HL-60 (cell line): ENCODE results near the gene ALOX15.

Source experiments
- DNase-seq, 2 experiments: peaks; one replicate each; pipeline ENCODE4 v3.0.0-alpha.2; 2010 to 2020; ENCODE audit warnings: low read depth in 1 of 2, low spot score in 1 of 2
- H3K27ac ChIP-seq: fragments of 250-450 bp; sonication (Bioruptor Pico); replicated peaks from 2 replicates; pipeline ENCODE4 v1.5.1; 2020; ENCODE audit warnings: mild to moderate bottlenecking, moderate library complexity
- H3K27me3 ChIP-seq: fragments of 250-450 bp; sonication (Bioruptor Pico); 2 replicates; pipeline ENCODE4 v1.5.1; 2021; ENCODE audit warnings: mild to moderate bottlenecking, moderate library complexity; ENCODE audit not compliant: insufficient read depth, poor library complexity, severe bottlenecking
- H3K4me3 ChIP-seq: replicated peaks from 2 replicates; pipeline ENCODE4 v1.5.1; 2011; ENCODE audit warnings: mild to moderate bottlenecking, control low read depth, low read length; ENCODE audit not compliant: insufficient read depth
- GABPA ChIP-seq: IDR thresholded peaks from 2 replicates; pipeline ENCODE4 v1.6.1; 2012; ENCODE audit warnings: low read depth
- POLR2AphosphoS5 ChIP-seq: IDR thresholded peaks from 2 replicates; pipeline ENCODE4 v1.6.1; 2012; ENCODE audit warnings: low read depth
- SPI1 ChIP-seq: IDR thresholded peaks from 2 replicates; pipeline ENCODE4 v1.6.1; 2012; ENCODE audit warnings: low read depth, mild to moderate bottlenecking, borderline replicate concordance
- TF ChIP-seq, protein P1 (sequence below): IDR thresholded peaks from 2 replicates; pipeline ENCODE4 v1.6.1; 2012; ENCODE audit warnings: low read depth; ENCODE audit not compliant: insufficient replicate concordance
- TF ChIP-seq, protein P2 (sequence below): IDR thresholded peaks from one replicate; pipeline ENCODE4 v1.5.1; 2011; ENCODE audit warnings: low read length, control low read depth, inconsistent platforms; ENCODE audit not compliant: insufficient read depth

The ALOX15 gene

DNA sequence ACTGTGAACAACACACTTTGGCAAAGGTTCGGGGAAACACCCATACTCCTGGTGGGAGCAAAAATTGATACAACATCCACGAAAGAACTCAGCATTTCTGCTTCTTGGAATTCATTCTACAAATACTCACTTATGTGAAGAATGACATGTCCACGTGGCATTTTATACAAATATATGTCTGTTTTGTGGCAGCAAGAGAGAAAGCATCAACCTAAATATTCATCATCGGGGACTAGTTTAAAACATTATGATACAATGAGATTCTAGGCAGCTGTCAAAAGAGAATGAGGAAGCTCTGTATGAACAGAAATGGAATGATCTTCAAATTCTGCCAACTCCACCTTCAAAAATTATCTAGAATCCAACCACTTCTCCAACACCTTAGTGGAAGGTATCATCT lies 25.7 kb upstream of the ALOX15 start:
- TF ChIP-seq, protein P1, sequence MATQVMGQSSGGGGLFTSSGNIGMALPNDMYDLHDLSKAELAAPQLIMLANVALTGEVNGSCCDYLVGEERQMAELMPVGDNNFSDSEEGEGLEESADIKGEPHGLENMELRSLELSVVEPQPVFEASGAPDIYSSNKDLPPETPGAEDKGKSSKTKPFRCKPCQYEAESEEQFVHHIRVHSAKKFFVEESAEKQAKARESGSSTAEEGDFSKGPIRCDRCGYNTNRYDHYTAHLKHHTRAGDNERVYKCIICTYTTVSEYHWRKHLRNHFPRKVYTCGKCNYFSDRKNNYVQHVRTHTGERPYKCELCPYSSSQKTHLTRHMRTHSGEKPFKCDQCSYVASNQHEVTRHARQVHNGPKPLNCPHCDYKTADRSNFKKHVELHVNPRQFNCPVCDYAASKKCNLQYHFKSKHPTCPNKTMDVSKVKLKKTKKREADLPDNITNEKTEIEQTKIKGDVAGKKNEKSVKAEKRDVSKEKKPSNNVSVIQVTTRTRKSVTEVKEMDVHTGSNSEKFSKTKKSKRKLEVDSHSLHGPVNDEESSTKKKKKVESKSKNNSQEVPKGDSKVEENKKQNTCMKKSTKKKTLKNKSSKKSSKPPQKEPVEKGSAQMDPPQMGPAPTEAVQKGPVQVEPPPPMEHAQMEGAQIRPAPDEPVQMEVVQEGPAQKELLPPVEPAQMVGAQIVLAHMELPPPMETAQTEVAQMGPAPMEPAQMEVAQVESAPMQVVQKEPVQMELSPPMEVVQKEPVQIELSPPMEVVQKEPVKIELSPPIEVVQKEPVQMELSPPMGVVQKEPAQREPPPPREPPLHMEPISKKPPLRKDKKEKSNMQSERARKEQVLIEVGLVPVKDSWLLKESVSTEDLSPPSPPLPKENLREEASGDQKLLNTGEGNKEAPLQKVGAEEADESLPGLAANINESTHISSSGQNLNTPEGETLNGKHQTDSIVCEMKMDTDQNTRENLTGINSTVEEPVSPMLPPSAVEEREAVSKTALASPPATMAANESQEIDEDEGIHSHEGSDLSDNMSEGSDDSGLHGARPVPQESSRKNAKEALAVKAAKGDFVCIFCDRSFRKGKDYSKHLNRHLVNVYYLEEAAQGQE: no peak
- TF ChIP-seq POLR2AphosphoS5: no peak
- TF ChIP-seq GABPA: no peak
- H3K4me3 ChIP-seq: no peak overlapping the region
- DNase-seq: no peak
- no peaks in the 10 kb centered on the region for H3K27me3 ChIP-seq
- H3K27ac ChIP-seq: no peak overlapping the region

DNA sequence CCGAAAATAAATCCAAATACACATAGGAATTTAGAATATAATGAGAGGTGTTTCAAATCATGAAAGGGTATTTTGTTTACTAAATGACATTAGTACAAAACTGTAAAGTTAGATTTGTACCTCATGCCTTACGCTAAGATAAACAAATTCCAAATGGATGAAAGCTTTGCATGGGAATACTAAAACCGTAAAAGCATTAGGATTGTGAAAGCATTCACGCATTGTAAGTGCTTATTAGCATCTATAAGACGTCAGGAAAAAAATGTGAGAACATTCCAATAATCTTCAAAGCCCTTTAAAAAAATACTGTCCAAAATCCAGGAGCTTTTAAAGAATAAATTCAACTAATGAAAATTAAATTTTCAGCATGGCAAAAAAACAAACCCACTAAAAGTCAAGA lies 24.8 kb upstream of the ALOX15 start:
- no peak overlapping the region for H3K27ac ChIP-seq
- H3K27me3 ChIP-seq: no peaks in the 10 kb centered on the region
- H3K4me3 ChIP-seq: no peak overlapping the region
- DNase-seq: no peak
- TF ChIP-seq, protein P1: no peak
- TF ChIP-seq, protein P2, sequence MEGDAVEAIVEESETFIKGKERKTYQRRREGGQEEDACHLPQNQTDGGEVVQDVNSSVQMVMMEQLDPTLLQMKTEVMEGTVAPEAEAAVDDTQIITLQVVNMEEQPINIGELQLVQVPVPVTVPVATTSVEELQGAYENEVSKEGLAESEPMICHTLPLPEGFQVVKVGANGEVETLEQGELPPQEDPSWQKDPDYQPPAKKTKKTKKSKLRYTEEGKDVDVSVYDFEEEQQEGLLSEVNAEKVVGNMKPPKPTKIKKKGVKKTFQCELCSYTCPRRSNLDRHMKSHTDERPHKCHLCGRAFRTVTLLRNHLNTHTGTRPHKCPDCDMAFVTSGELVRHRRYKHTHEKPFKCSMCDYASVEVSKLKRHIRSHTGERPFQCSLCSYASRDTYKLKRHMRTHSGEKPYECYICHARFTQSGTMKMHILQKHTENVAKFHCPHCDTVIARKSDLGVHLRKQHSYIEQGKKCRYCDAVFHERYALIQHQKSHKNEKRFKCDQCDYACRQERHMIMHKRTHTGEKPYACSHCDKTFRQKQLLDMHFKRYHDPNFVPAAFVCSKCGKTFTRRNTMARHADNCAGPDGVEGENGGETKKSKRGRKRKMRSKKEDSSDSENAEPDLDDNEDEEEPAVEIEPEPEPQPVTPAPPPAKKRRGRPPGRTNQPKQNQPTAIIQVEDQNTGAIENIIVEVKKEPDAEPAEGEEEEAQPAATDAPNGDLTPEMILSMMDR: no peak
- TF ChIP-seq SPI1: no peak
- TF ChIP-seq GABPA: no peak
- TF ChIP-seq POLR2AphosphoS5: no peak

DNA sequence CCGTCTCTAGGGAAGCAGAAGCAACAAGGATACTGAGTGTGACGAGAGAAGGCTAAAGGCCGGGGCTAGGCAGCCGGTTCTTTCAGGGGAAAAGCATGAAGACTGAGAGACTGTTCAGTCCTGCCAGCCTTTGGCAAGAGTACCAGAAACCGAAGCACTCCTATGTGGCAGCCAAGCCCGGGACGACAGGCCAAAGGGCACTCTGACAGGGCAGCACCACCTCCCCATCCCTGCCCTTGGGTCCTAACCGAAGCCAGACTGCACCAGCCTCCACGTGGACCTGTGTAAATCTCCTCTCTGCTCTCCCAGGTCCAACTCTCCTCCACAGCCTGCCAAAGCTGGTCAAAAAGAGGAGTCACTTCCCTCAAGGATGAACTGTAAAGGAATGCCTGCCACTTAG lies 23.5 kb upstream of the ALOX15 start:
- no peak overlapping the region for H3K4me3 ChIP-seq
- DNase-seq: no peak
- TF ChIP-seq, protein P1: no peak
- TF ChIP-seq, protein P2: no peak
- TF ChIP-seq POLR2AphosphoS5 (no peak), SPI1 (no peak), GABPA (no peak)
- H3K27ac ChIP-seq: no peak overlapping the region
- no peaks in the 10 kb centered on the region for H3K27me3 ChIP-seq

DNA sequence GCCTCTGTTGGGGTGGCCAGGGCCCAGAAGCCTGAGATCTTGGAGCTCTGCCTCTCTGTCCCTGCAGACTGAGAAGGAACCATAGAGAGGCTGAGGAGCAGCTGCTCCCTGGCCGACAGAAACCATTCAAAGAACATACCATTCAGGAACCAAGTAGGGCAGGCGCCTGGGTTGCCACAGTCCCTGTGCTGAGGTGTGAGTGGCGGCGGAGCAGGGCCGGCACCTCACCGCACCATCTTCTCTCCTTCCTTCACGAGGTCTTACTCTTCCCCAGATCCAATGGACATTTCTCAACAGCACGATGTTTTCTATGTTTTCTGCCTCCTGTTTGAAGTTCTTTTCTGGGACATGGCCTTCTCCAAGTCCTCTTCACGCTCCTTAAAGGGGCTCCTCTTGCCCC lies 22.8 kb upstream of the ALOX15 start:
- TF ChIP-seq GABPA: no peak
- TF ChIP-seq, protein P1: no peak
- no peak for TF ChIP-seq SPI1
- no peak for TF ChIP-seq POLR2AphosphoS5
- TF ChIP-seq, protein P2: no peak
- DNase-seq: no peak
- H3K27ac ChIP-seq: no peak overlapping the region
- no peak overlapping the region for H3K4me3 ChIP-seq
- no peaks in the 10 kb centered on the region for H3K27me3 ChIP-seq
